Trophoblast cell (in vitro differentiated cells and primary cell): ENCODE measurements around the gene NTM.

Source experiments
- DNase-seq, 2 donors: peaks; one replicate each; pipeline ENCODE4 v3.0.0-alpha.2; 2016
- H2AFZ ChIP-seq: 2 replicates; pipeline ENCODE4 v1.6.1; 2013; ENCODE audit warnings: low read length, moderate library complexity, mild to moderate bottlenecking; ENCODE audit not compliant: insufficient read depth, poor library complexity
- H2AK5ac ChIP-seq: 2 replicates; pipeline ENCODE4 v1.6.1; 2013; ENCODE audit warnings: mild to moderate bottlenecking, low read length
- H2BK120ac ChIP-seq: 2 replicates; pipeline ENCODE4 v1.6.1; 2013; ENCODE audit warnings: low read length, mild to moderate bottlenecking, moderate library complexity; ENCODE audit not compliant: insufficient read depth, poor library complexity
- H2BK12ac ChIP-seq: 2 replicates; pipeline ENCODE4 v1.6.1; 2013; ENCODE audit warnings: mild to moderate bottlenecking, low read length, moderate library complexity
- H2BK5ac ChIP-seq: 2 replicates; pipeline ENCODE4 v1.6.1; 2013; ENCODE audit warnings: low read length, low read depth, moderate library complexity, mild to moderate bottlenecking; ENCODE audit not compliant: poor library complexity
- H3K14ac ChIP-seq: 2 replicates; pipeline ENCODE4 v1.6.1; 2013; ENCODE audit warnings: mild to moderate bottlenecking, low read length
- H3K18ac ChIP-seq: 2 replicates; pipeline ENCODE4 v1.6.1; 2013; ENCODE audit warnings: mild to moderate bottlenecking, low read length
- H3K23ac ChIP-seq: 2 replicates; pipeline ENCODE4 v1.6.1; 2013; ENCODE audit warnings: low read length
- H3K27ac ChIP-seq: 2 replicates; pipeline ENCODE4 v1.5.1; 2013; ENCODE audit warnings: low read depth, mild to moderate bottlenecking, inconsistent platforms, low read length, moderate library complexity
- H3K27me3 ChIP-seq: 2 replicates; pipeline ENCODE4 v1.6.1; 2013; ENCODE audit warnings: inconsistent platforms, mild to moderate bottlenecking, low read length, moderate library complexity; ENCODE audit not compliant: insufficient read depth
- H3K36me3 ChIP-seq, 2 experiments: 1 replicate in 1 of 2; 2 replicates in 1 of 2; pipeline ENCODE4 v1.6.1; 2013; ENCODE audit warnings: low read length in 2 of 2, mild to moderate bottlenecking in 2 of 2, moderate library complexity in 1 of 2; ENCODE audit not compliant: insufficient read depth in 2 of 2, control insufficient read depth in 1 of 2
- H3K4ac ChIP-seq: 2 replicates; pipeline ENCODE4 v1.6.1; 2013; ENCODE audit warnings: low read depth, mild to moderate bottlenecking, low read length, moderate library complexity
- H3K4me1 ChIP-seq, 2 experiments: 1 replicate in 1 of 2; 2 replicates in 1 of 2; pipeline ENCODE4 v1.6.1; 2013; ENCODE audit warnings: low read length in 2 of 2, mild to moderate bottlenecking in 2 of 2, moderate library complexity in 1 of 2; ENCODE audit not compliant: insufficient read depth in 2 of 2, control insufficient read depth in 1 of 2
- H3K4me2 ChIP-seq: 2 replicates; pipeline ENCODE4 v1.6.1; 2013; ENCODE audit warnings: inconsistent platforms, mild to moderate bottlenecking, low read length, moderate library complexity
- H3K4me3 ChIP-seq: 2 replicates; pipeline ENCODE4 v1.5.1; 2013; ENCODE audit warnings: mild to moderate bottlenecking, low read depth, low read length, inconsistent platforms
- H3K79me1 ChIP-seq: one replicate; pipeline ENCODE4 v1.6.1; 2013; ENCODE audit warnings: low read length
- H3K79me2 ChIP-seq: 2 replicates; pipeline ENCODE4 v1.6.1; 2013; ENCODE audit warnings: low read length, mild to moderate bottlenecking; ENCODE audit not compliant: control insufficient read depth, insufficient read depth, poor library complexity
- H3K9ac ChIP-seq: 2 replicates; pipeline ENCODE4 v1.6.1; 2013; ENCODE audit warnings: mild to moderate bottlenecking, low read length
- H3K9me3 ChIP-seq: 2 replicates; pipeline ENCODE4 v1.6.1; 2013; ENCODE audit warnings: low read depth, mild to moderate bottlenecking, control low read depth, inconsistent platforms, low read length; ENCODE audit not compliant: insufficient read depth
- H4K12ac ChIP-seq: 2 replicates; pipeline ENCODE4 v1.6.1; 2013; ENCODE audit warnings: low read depth, mild to moderate bottlenecking, low read length, moderate library complexity
- H4K8ac ChIP-seq: 2 replicates; pipeline ENCODE4 v1.6.1; 2013; ENCODE audit warnings: low read depth, mild to moderate bottlenecking, low read length, moderate library complexity
- H4K91ac ChIP-seq: one replicate; pipeline ENCODE4 v1.6.1; 2013; ENCODE audit warnings: low read depth, mild to moderate bottlenecking, low read length, moderate library complexity
- WGBS: extraction: QIAGEN DNeasy Blood & Tissue Kit; methylation state at CpG from one replicate; pipeline ENCODE4 v1.1.7; 2013; ENCODE audit warnings: missing lambda C conversion rate; ENCODE audit not compliant: insufficient read length, insufficient coverage; ENCODE audit errors: extremely low coverage; 5-methylcytosine and 5-hydroxymethylcytosine counted together

Gene NTM

DNA sequence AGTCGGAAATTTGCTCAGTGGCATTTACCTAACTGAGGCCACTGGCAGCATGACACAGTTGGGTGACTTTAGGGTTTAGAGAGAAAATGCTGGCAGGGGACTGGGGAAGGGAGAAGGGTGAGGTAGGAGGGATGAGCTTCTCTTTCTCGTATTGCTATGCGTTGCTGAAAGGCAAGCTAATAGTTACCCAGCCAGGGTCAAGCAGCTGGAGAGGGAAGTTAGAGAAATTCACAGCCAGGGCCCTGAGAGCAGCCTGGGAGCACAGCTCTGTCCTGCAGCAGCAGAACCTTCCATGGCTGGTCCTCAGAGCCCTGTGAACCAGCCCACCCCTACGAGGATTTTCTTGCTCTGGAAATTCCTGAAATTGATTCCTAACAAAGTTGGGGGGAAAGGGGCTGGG, 679.6 kb downstream of the NTM start:
- H3K4me2 ChIP-seq = no peak overlapping the region
- H3K4me3 ChIP-seq = no peak overlapping the region
- no peaks in the 10 kb centered on the region for H3K9me3 ChIP-seq
- H3K79me1 ChIP-seq = no peaks in the 10 kb centered on the region
- H3K4me1 ChIP-seq = no peaks in the 10 kb centered on the region
- no peak overlapping the region for H2BK120ac ChIP-seq
- H2BK12ac ChIP-seq = no peak overlapping the region
- no peak overlapping the region for H4K8ac ChIP-seq
- H3K18ac ChIP-seq = no peak overlapping the region
- WGBS = no CpG with 5 or more reads among the region's 4 CpGs
- no peak for DNase-seq
- H4K12ac ChIP-seq = no peak overlapping the region
- H3K27me3 ChIP-seq = no peaks in the 10 kb centered on the region
- H4K91ac ChIP-seq = no peak overlapping the region
- no peaks in the 10 kb centered on the region for H3K79me2 ChIP-seq
- H3K9ac ChIP-seq = no peak overlapping the region
- no peak overlapping the region for H3K4ac ChIP-seq
- no peak overlapping the region for H3K27ac ChIP-seq
- H2AFZ ChIP-seq = no peak overlapping the region
- H2BK5ac ChIP-seq = no peak overlapping the region
- no peaks in the 10 kb centered on the region for H3K36me3 ChIP-seq
- H3K14ac ChIP-seq = no peak overlapping the region
- H3K23ac ChIP-seq = no peak overlapping the region
- H2AK5ac ChIP-seq = no peak overlapping the region

DNA sequence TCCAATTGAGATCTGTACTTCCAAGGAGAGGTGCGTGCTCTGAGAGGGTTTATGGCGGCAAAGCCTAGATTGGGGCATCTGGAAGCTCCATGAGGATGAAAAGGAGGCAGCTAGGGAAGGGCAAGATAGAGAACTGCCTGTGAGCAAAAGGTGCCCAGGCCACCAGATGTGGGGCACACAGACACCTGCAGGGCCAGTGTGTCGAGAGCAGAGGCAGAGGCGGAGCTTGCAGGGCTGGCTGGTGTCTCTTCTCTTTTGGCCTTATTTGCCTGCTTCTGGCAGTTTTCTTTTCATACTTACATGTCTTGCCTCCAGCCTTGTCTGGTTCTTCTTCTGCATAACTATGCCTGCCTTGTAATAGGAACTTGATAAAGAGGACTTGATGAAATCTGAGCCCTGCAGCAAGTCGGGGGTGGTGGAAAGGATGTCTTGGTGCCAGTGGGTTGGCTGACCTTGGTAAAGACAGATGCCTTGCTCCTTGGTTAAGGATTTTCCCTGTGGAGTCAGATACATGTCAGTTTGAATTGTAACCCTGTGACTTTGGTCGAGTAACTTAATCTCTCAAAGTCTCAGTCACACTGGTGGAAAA, 680.3 kb downstream of the NTM start:
- H3K18ac ChIP-seq = no peak overlapping the region
- no peak overlapping the region for H2BK12ac ChIP-seq
- H3K4me3 ChIP-seq = no peak overlapping the region
- H3K79me1 ChIP-seq = no peaks in the 10 kb centered on the region
- no peak overlapping the region for H4K8ac ChIP-seq
- no peaks in the 10 kb centered on the region for H3K27me3 ChIP-seq
- no peak for DNase-seq
- H4K12ac ChIP-seq = no peak overlapping the region
- no peaks in the 10 kb centered on the region for H3K79me2 ChIP-seq
- H3K4ac ChIP-seq = no peak overlapping the region
- H2BK120ac ChIP-seq = no peak overlapping the region
- H3K9ac ChIP-seq = no peak overlapping the region
- H3K23ac ChIP-seq = no peak overlapping the region
- no peaks in the 10 kb centered on the region for H3K4me1 ChIP-seq
- no peak overlapping the region for H3K4me2 ChIP-seq
- WGBS = no CpG with 5 or more reads among the region's 6 CpGs
- no peak overlapping the region for H4K91ac ChIP-seq
- no peak overlapping the region for H2AFZ ChIP-seq
- H3K14ac ChIP-seq = no peak overlapping the region
- no peak overlapping the region for H3K27ac ChIP-seq
- no peak overlapping the region for H2AK5ac ChIP-seq
- no peaks in the 10 kb centered on the region for H3K36me3 ChIP-seq
- H2BK5ac ChIP-seq = no peak overlapping the region
- no peaks in the 10 kb centered on the region for H3K9me3 ChIP-seq

DNA sequence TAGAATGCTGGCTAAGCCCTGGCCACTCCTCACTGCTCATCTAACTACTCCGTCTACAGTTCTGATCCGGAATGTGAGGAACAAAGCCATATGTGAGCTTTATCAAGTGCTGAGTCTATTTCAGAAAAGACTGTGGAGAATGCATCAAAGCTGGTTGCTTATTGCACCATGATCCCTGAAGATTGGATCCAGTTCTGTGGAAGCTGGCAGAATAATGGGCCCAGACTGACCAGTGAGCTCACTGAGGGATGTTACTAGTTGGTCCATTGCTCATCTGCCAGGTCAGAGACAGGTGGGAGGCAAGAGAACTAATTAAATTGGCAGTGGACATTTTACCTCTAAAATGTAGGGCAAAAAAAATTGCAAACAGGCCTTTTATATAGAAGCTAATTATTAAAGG, 681.3 kb downstream of the NTM start:
- H3K9ac ChIP-seq = no peak overlapping the region
- H3K36me3 ChIP-seq = no peaks in the 10 kb centered on the region
- H3K79me1 ChIP-seq = no peaks in the 10 kb centered on the region
- no peak overlapping the region for H3K4me3 ChIP-seq
- H2AK5ac ChIP-seq = no peak overlapping the region
- H3K18ac ChIP-seq = no peak overlapping the region
- H3K27ac ChIP-seq = no peak overlapping the region
- H4K12ac ChIP-seq = no peak overlapping the region
- H2BK120ac ChIP-seq = no peak overlapping the region
- H3K79me2 ChIP-seq = no peaks in the 10 kb centered on the region
- H3K4me2 ChIP-seq = no peak overlapping the region
- no peak overlapping the region for H3K23ac ChIP-seq
- no peak overlapping the region for H2BK12ac ChIP-seq
- H3K9me3 ChIP-seq = no peaks in the 10 kb centered on the region
- H4K8ac ChIP-seq = no peak overlapping the region
- H3K4ac ChIP-seq = no peak overlapping the region
- H3K14ac ChIP-seq = no peak overlapping the region
- no peak overlapping the region for H2BK5ac ChIP-seq
- DNase-seq = no peak
- H3K27me3 ChIP-seq = no peaks in the 10 kb centered on the region
- H4K91ac ChIP-seq = no peak overlapping the region
- no CpG with 5 or more reads among the region's 2 CpGs for WGBS
- no peaks in the 10 kb centered on the region for H3K4me1 ChIP-seq
- no peak overlapping the region for H2AFZ ChIP-seq

DNA sequence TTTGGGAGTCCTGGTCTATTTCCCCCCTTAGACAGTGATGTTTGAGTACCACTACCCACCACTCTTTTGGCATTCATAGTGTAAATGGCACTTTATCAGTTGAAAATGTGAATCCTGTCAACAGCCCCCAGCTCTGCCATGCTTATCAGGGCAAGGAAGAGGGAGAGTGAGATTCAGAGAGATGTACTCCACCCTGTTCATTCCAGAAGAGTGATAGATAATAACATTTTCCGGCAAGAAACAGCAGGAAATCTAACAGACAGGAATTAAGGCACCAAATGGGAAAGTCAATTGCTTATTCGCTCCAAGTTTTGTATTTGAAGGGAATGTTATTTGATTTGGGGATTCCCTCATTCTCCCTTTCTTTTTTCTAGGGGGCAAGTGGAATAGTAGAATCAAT, 681.9 kb downstream of the NTM start:
- no peak overlapping the region for H4K8ac ChIP-seq
- DNase-seq = no peak
- no CpG with 5 or more reads among the region's 2 CpGs for WGBS

More for the DNA sequence above, 681.9 kb downstream of the NTM start:
- H2BK12ac ChIP-seq = no peak overlapping the region
- H3K23ac ChIP-seq = no peak overlapping the region
- H2AK5ac ChIP-seq = no peak overlapping the region
- H3K4ac ChIP-seq = no peak overlapping the region
- no peak overlapping the region for H3K18ac ChIP-seq
- no peaks in the 10 kb centered on the region for H3K36me3 ChIP-seq
- H3K9me3 ChIP-seq = no peaks in the 10 kb centered on the region
- no peak overlapping the region for H4K91ac ChIP-seq
- H3K4me3 ChIP-seq = no peak overlapping the region
- H3K79me1 ChIP-seq = no peaks in the 10 kb centered on the region
- H3K4me1 ChIP-seq = no peaks in the 10 kb centered on the region
- no peaks in the 10 kb centered on the region for H3K27me3 ChIP-seq
- no peak overlapping the region for H2AFZ ChIP-seq
- H2BK120ac ChIP-seq = no peak overlapping the region
- no peak overlapping the region for H4K12ac ChIP-seq
- H2BK5ac ChIP-seq = no peak overlapping the region
- H3K14ac ChIP-seq = no peak overlapping the region
- no peaks in the 10 kb centered on the region for H3K79me2 ChIP-seq
- H3K4me2 ChIP-seq = no peak overlapping the region
- no peak overlapping the region for H3K9ac ChIP-seq
- H3K27ac ChIP-seq = no peak overlapping the region
